Measurements from ENCODE around the gene P2RX4. TPM values are rescaled to one million over a fixed set of nuclear protein-coding genes. Genes with fewer than 3 reads are reported as not detected.

The P2RX4 gene
- total and polyA plus RNA-seq, 9 of the 15 experiments (the other 6 are each of a cell fraction or from before 2014, with no cell fraction given), result 6.6 to 21.5 (median 11.7) TPM

- TF ChIP-seq PCBP1 (IDR thresholded peaks at IDR 0.05; ENCODE audit: low read depth, low read length, poor library complexity, severe bottlenecking) (no peak), ZNF785 (CRISPR knock-in tag; IDR thresholded peaks at IDR 0.05) (no peak), HOMEZ (CRISPR knock-in tag; IDR thresholded peaks at IDR 0.05) (no peak), USF2 (CRISPR knock-in tag; IDR thresholded peaks at IDR 0.05) (no peak), ZNF57 (CRISPR knock-in tag; IDR thresholded peaks at IDR 0.05) (no peak), RHOXF2B (CRISPR knock-in tag; conservative IDR thresholded peaks at IDR 0.05) (no peak), MCM5 (IDR thresholded peaks at IDR 0.05; ENCODE audit: low read depth) (no peak), TSHZ1 (CRISPR knock-in tag; IDR thresholded peaks at IDR 0.05) (no peak), SIN3B (IDR thresholded peaks at IDR 0.05; ENCODE audit: low read depth) (no peak), RAD51 (IDR thresholded peaks at IDR 0.05; ENCODE audit: borderline replicate concordance, low read depth) (no peak), E2F5 (CRISPR knock-in tag; IDR thresholded peaks at IDR 0.05) (no peak), RBFOX2 (IDR thresholded peaks at IDR 0.05; ENCODE audit: low read depth, low read length) (peak; percentile 97), SPI1 (IDR thresholded peaks at IDR 0.05; ENCODE audit: borderline replicate concordance, low read depth, low read length) (no peak), ZNF583 (CRISPR knock-in tag; IDR thresholded peaks at IDR 0.05) (peak; percentile 11; the same call in 1 of the 2 replicates), GTF2B (IDR thresholded peaks at IDR 0.05; ENCODE audit: extremely low read depth, insufficient read length) (no peak), EHMT2 (IDR thresholded peaks at IDR 0.05) (no peak), SAP30 (IDR thresholded peaks at IDR 0.05; ENCODE audit: borderline replicate concordance, insufficient read depth, low read depth, low read length, poor library complexity, severe bottlenecking) (no peak), ZNF232 (CRISPR knock-in tag; IDR thresholded peaks at IDR 0.05) (0 out of 2 replicates have a peak, but pooled peaks have one; percentile 33), ZNF24 (IDR thresholded peaks at IDR 0.05) (no peak; the same call in 1 of the 2 replicates)
Measured at GRCh38 chr12:121209624-121210572, at the start of gene P2RX4 (continued).
